ENCODE results near the gene KIF16B. TPM values are rescaled to one million over a fixed set of nuclear protein-coding genes. Genes with fewer than 3 reads are reported as not detected.
"Not testable (repeated sequence)": the region's sequence is repeated elsewhere in the genome, so short reads cannot be mapped to it uniquely, and the experiment has no call there.

Gene KIF16B
- total and polyA plus RNA-seq, 5 experiments from 2014 or later: 1.9 to 7.9 (median 6.2) TPM

- peaks cover 10 to 35% (median 22%) of the 10 kb centered on the region in 5 donors for H3K27me3 Mint-ChIP-seq
- DNase-seq (no peak), ATAC-seq (no peak)
- POLR2A ChIA-PET: interaction anchor here (0.5 kb wide), 1 partner anchor 9 kb away, joined by 4 read pairs; no protein-coding TSS in a partner anchor
- H3K4me1 Mint-ChIP-seq: peaks cover 0 to 2% (median 0%) of the 10 kb centered on the region in 4 donors
- H3K27ac Mint-ChIP-seq: peak overlapping the region in 1 of 10 donors; percentile 9
- H3K4me3 Mint-ChIP-seq: no peak overlapping the region
- peaks cover 0 to 2% (median 0%) of the 10 kb centered on the region in 3 donors for H3K36me3 Mint-ChIP-seq
- H3K9me3 Mint-ChIP-seq: no peaks in the 10 kb centered on the region
Observed at GRCh38 chr20:16583474-16583873, 10.2 kb upstream of the KIF16B start.

GRCh38 chr20:16581241-16581640, 8.0 kb upstream of the KIF16B start:
- POLR2A ChIA-PET: no interaction called here
- Mint-ChIP-seq H3K27ac (no peak overlapping the region), H3K36me3 (peaks cover 0 to 2% (median 0%) of the 10 kb centered on the region in 3 donors), H3K4me1 (peaks cover 0 to 2% (median 0%) of the 10 kb centered on the region in 4 donors), H3K27me3 (peaks cover 2 to 14% (median 11%) of the 10 kb centered on the region in 5 donors), H3K4me3 (no peak overlapping the region), H3K9me3 (no peaks in the 10 kb centered on the region)
- ATAC-seq: no peak
- no peak for DNase-seq

DNA sequence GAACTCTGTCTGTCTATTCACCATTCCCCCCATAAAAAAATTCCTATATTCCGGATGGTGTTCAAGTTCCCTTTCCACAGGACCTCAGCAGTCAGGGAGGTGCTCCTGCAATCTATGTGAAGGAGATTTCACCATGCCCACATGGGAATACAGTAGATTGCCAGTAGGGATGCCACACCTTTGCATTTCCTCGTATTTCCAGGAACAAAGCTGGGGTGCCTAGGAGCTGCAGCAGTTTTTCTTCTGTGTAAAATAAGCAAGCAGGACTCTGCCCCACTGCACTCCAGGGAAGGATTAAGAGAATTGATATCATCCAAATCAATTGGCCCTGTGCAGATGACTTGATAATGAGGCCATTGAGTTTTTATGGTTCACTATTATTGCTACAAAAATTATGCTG, 7.4 kb upstream of the KIF16B start:
- Mint-ChIP-seq H3K36me3 (peaks cover 0 to 2% (median 0%) of the 10 kb centered on the region in 3 donors), H3K4me1 (peaks cover 2 to 4% (median 3%) of the 10 kb centered on the region in 4 donors), H3K4me3 (no peak overlapping the region), H3K27ac (no peak overlapping the region), H3K27me3 (peaks cover 2 to 14% (median 11%) of the 10 kb centered on the region in 5 donors), H3K9me3 (no peaks in the 10 kb centered on the region)
- DNase-seq (no peak), ATAC-seq (no peak)
- POLR2A ChIA-PET: no interaction called here

- Mint-ChIP-seq H3K4me3 (no peak overlapping the region), H3K36me3 (peaks cover 0 to 2% (median 0%) of the 10 kb centered on the region in 3 donors), H3K9me3 (no peaks in the 10 kb centered on the region), H3K27ac (no peak overlapping the region), H3K27me3 (peaks cover 2 to 14% (median 11%) of the 10 kb centered on the region in 5 donors), H3K4me1 (peaks cover 5 to 9% (median 7%) of the 10 kb centered on the region in 4 donors)
- ATAC-seq: no peak
- no peak for DNase-seq
- POLR2A ChIA-PET: no interaction called here
Observed at GRCh38 chr20:16580147-16580546, 6.9 kb upstream of the KIF16B start.

- no peak for ATAC-seq
- no peak for DNase-seq
- H3K4me1 Mint-ChIP-seq: peaks cover 18 to 41% (median 38%) of the 10 kb centered on the region in 4 donors
- H3K36me3 Mint-ChIP-seq: no peaks in the 10 kb centered on the region
- H3K27ac Mint-ChIP-seq: peak overlapping the region in 1 of 10 donors; percentile 27
- peak overlapping the region in 5 of 10 donors; percentile 14 to 94 (median 20) for H3K4me3 Mint-ChIP-seq
- POLR2A ChIA-PET: no interaction called here
- H3K9me3 Mint-ChIP-seq: no peaks in the 10 kb centered on the region
- H3K27me3 Mint-ChIP-seq: peaks cover 0 to 6% (median 0%) of the 10 kb centered on the region in 5 donors
Observed at GRCh38 chr20:16576219-16576618, 3.0 kb upstream of the KIF16B start.

GRCh38 chr20:16575390-16576140, 2.3 kb upstream of the KIF16B start:
- POLR2A ChIA-PET: interaction anchor here (0.7 kb wide), 1 partner anchor 154 kb away, joined by 4 read pairs; the partner anchor contains the start of gene SNRPB2
- Mint-ChIP-seq H3K36me3 (no peaks in the 10 kb centered on the region), H3K27ac (peak overlapping the region; percentile 33 to 94 (median 84)), H3K4me3 (peak overlapping the region; percentile 82 to 96 (median 92)), H3K4me1 (peaks cover 24 to 48% (median 45%) of the 10 kb centered on the region in 4 donors), H3K27me3 (peaks cover 0 to 4% (median 0%) of the 10 kb centered on the region in 5 donors), H3K9me3 (no peaks in the 10 kb centered on the region)
- DNase-seq: no peak
- peak in 1 of 2 donors; percentile 5 for ATAC-seq

- peak; percentile 74 to 77 for ATAC-seq
- Mint-ChIP-seq H3K4me1 (peaks cover 28 to 50% (median 48%) of the 10 kb centered on the region in 4 donors), H3K27me3 (peaks cover 0 to 4% (median 0%) of the 10 kb centered on the region in 5 donors), H3K36me3 (no peaks in the 10 kb centered on the region), H3K9me3 (no peaks in the 10 kb centered on the region), H3K27ac (peak overlapping the region; percentile 33 to 94 (median 84)), H3K4me3 (peak overlapping the region; percentile 82 to 96 (median 92))
- POLR2A ChIA-PET: interaction anchor here (0.7 kb wide), 2 partner anchors 9 to 155 kb away, joined by 4 read pairs; partner anchors contain the start of gene SNRPB2
- DNase-seq: peak; percentile 43 to 85 (median 66)
Observed at GRCh38 chr20:16574656-16575355, 1.6 kb upstream of the KIF16B start.

- Mint-ChIP-seq H3K27me3 (peaks cover 0 to 1% (median 0%) of the 10 kb centered on the region in 5 donors), H3K27ac (peak overlapping the region in 5 of 10 donors; percentile 8 to 67 (median 16)), H3K9me3 (no peaks in the 10 kb centered on the region), H3K36me3 (no peaks in the 10 kb centered on the region), H3K4me1 (peaks cover 26 to 51% (median 48%) of the 10 kb centered on the region in 4 donors), H3K4me3 (peak overlapping the region in 3 of 10 donors; percentile 25 to 31 (median 30))
- ATAC-seq (no peak), DNase-seq (no peak)
- POLR2A ChIA-PET: no interaction called here
Observed at GRCh38 chr20:16571333-16571732, 1.9 kb downstream of the KIF16B start.

GRCh38 chr20:16569246-16570153, 3.7 kb downstream of the KIF16B start:
- Mint-ChIP-seq H3K36me3 (no peaks in the 10 kb centered on the region), H3K4me1 (peaks cover 22 to 46% (median 36%) of the 10 kb centered on the region in 4 donors), H3K9me3 (peaks cover 0 to 2% (median 0%) of the 10 kb centered on the region in 9 donors), H3K27ac (peak overlapping the region in 3 of 10 donors; percentile 7 to 65 (median 56)), H3K4me3 (no peak overlapping the region), H3K27me3 (peaks cover 0 to 1% (median 0%) of the 10 kb centered on the region in 5 donors)
- ATAC-seq (no peak), DNase-seq (no peak)
- POLR2A ChIA-PET: no interaction called here

DNA sequence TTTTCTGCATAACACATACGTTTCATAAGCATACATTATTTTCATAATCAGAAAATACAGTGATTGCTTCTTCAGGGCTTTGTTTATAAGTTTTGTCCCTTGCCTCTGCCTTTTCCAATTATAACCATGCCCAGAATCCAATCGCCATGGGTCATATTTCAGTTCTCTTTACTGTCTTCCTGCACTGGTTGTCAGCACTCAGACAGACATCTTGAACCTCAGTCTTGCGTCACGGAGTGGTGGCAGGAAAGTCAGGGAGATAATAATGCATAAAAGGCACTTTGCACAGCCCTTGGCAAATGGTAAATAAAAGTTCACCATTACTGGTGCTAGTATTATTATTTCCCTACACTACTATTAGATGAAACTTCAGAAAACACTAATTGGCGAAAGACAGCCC, 7.2 kb downstream of the KIF16B start:
- peaks cover 0 to 2% (median 0%) of the 10 kb centered on the region in 9 donors for H3K9me3 Mint-ChIP-seq
- peaks cover 8 to 34% (median 17%) of the 10 kb centered on the region in 4 donors for H3K4me1 Mint-ChIP-seq
- no peaks in the 10 kb centered on the region for H3K36me3 Mint-ChIP-seq
- no peak for DNase-seq
- H3K4me3 Mint-ChIP-seq: no peak overlapping the region
- POLR2A ChIA-PET: no interaction called here
- H3K27ac Mint-ChIP-seq: no peak overlapping the region
- ATAC-seq: no peak
- no peaks in the 10 kb centered on the region for H3K27me3 Mint-ChIP-seq

- H3K27me3 Mint-ChIP-seq, H3K4me3 Mint-ChIP-seq, H3K9me3 Mint-ChIP-seq, DNase-seq, POLR2A ChIA-PET, ATAC-seq, H3K36me3 Mint-ChIP-seq, H3K27ac Mint-ChIP-seq: not testable (repeated sequence)
- peaks cover 0 to 26% (median 8%) of the 10 kb centered on the region in 4 donors for H3K4me1 Mint-ChIP-seq
Observed at GRCh38 chr20:16564079-16564478, 9.2 kb downstream of the KIF16B start.
